Fibroblast of lung (primary cell): ENCODE data around the gene SMARCD1. TPM values are rescaled to one million over a fixed set of nuclear protein-coding genes. Genes with fewer than 3 reads are reported as not detected.

Experiments used
- DNase-seq, 2 donors: peaks; one replicate each; pipeline versions ENCODE4 v3.0.0 to v3.0.0-alpha.2; 2010; ENCODE audit warnings: low read depth in 2 of 2
- H2AFZ ChIP-seq: 2 replicates; pipeline ENCODE4 v1.5.1; 2012; ENCODE audit warnings: low read length, control low read depth, inconsistent platforms
- H3K27ac ChIP-seq: 2 replicates; pipeline ENCODE4 v1.5.1; 2011; ENCODE audit warnings: low read length, control low read depth; ENCODE audit not compliant: insufficient read depth
- H3K27me3 ChIP-seq: 2 replicates; pipeline ENCODE4 v1.5.1; 2011; ENCODE audit warnings: mild to moderate bottlenecking, low read length; ENCODE audit not compliant: control insufficient read depth, insufficient read depth
- H3K36me3 ChIP-seq: 2 replicates; pipeline ENCODE4 v1.5.1; 2011; ENCODE audit warnings: low read length; ENCODE audit not compliant: control insufficient read depth, insufficient read depth
- H3K4me1 ChIP-seq: 2 replicates; pipeline ENCODE4 v1.5.1; 2011; ENCODE audit warnings: low read length; ENCODE audit not compliant: control insufficient read depth, insufficient read depth; ENCODE audit errors: extremely low read depth
- H3K4me2 ChIP-seq: 2 replicates; pipeline ENCODE4 v1.5.1; 2011; ENCODE audit warnings: low read length, control low read depth; ENCODE audit not compliant: insufficient read depth; ENCODE audit errors: extremely low read depth
- H3K4me3 ChIP-seq, 4 experiments: fragments of 200-600 bp in 1 of 4; sonication (generic) in 1 of 4; replicated peaks in 1 of 4; 2 replicates each; pipeline ENCODE4 v1.5.1; 2011 to 2016; ENCODE audit warnings: low read length in 4 of 4, low read depth in 3 of 4, mild to moderate bottlenecking in 3 of 4, control low read depth in 2 of 4, inconsistent platforms in 1 of 4, mixed read lengths in 1 of 4; ENCODE audit not compliant: insufficient read depth in 1 of 4; ENCODE audit errors: control extremely low read depth in 1 of 4
- H3K79me2 ChIP-seq: 2 replicates; pipeline ENCODE4 v1.5.1; 2012; ENCODE audit warnings: mild to moderate bottlenecking, low read length, inconsistent platforms; ENCODE audit not compliant: control insufficient read depth, insufficient read depth
- H3K9ac ChIP-seq: 2 replicates; pipeline ENCODE4 v1.5.1; 2011; ENCODE audit warnings: mild to moderate bottlenecking, low read length, control low read depth; ENCODE audit not compliant: insufficient read depth
- H3K9me3 ChIP-seq: 2 replicates; pipeline ENCODE4 v1.5.1; 2012; ENCODE audit warnings: low read depth, low read length; ENCODE audit not compliant: control insufficient read depth, insufficient read depth
- H4K20me1 ChIP-seq: 2 replicates; pipeline ENCODE4 v1.5.1; 2011; ENCODE audit warnings: low read length; ENCODE audit not compliant: control insufficient read depth, insufficient read depth; ENCODE audit errors: extremely low read depth
- EZH2 ChIP-seq: IDR thresholded peaks from 2 replicates; pipeline ENCODE4 v1.5.1; 2012; ENCODE audit warnings: low read length, control low read depth, mild to moderate bottlenecking; ENCODE audit errors: missing control alignments
- polyA plus RNA-seq, 2 donors: library from polyadenylated mRNA; depleted of rRNA in 1 of 2; stranded (reverse) in 1 of 2; unstranded in 1 of 2; fragments of >200 nt; gene quantifications; 2 replicates each; pipeline ENCODE4 v1.2.1, GENCODE V29; 2011 to 2012; ENCODE audit warnings: missing spikeins in 1 of 2
- total RNA-seq: library from RNA; depleted of rRNA; stranded (reverse); fragments of >200 nt; gene quantifications from 2 replicates; pipeline ENCODE4 v1.2.1, GENCODE V29; 2014
- TF ChIP-seq, protein P1 (sequence below), 2 donors: IDR thresholded peaks in 1 of 2; conservative IDR thresholded peaks in 1 of 2; 1 replicate in 1 of 2; 2 replicates in 1 of 2; pipeline ENCODE4 v1.5.1; 2011 to 2012; ENCODE audit warnings: low read length in 2 of 2, control low read depth in 1 of 2, inconsistent platforms in 1 of 2, low read depth in 1 of 2, mild to moderate bottlenecking in 1 of 2

SMARCD1 gene
- total and polyA plus RNA-seq, 2 donors (not counting 1 experiment from before 2014, with no cell fraction given), result 30.5 to 34.3 TPM

DNA sequence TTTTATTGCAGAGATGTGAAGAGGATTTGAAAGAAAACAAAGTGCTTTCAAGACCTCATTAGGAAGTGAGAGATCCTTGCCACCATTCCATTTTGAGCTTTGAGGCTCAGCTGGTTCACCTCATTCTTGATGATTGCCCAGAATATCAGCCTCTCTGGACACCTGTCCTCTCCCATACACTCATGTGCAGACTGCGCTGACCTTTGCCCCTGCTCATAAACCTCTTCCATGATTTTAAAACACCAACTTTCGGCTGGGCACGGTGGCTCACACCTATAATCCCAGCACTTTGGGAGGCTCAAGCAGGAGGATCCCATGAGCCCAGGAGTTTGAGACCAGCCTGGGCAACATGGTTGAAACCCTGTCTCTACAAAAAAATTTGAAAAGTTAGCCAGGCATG, 35.8 kb downstream of the SMARCD1 start:
- Histone ChIP-seq H3K9me3 (no peaks in the 10 kb centered on the region), H3K36me3 (no peaks in the 10 kb centered on the region), H3K4me3 (no peak overlapping the region), H3K27ac (no peak overlapping the region), H3K79me2 (no peaks in the 10 kb centered on the region), H3K9ac (no peak overlapping the region), H3K4me2 (no peak overlapping the region), H4K20me1 (no peaks in the 10 kb centered on the region), H3K27me3 (no peaks in the 10 kb centered on the region), H3K4me1 (no peaks in the 10 kb centered on the region), H2AFZ (no peak overlapping the region)
- TF ChIP-seq EZH2, result no peak
- TF ChIP-seq, protein P1, sequence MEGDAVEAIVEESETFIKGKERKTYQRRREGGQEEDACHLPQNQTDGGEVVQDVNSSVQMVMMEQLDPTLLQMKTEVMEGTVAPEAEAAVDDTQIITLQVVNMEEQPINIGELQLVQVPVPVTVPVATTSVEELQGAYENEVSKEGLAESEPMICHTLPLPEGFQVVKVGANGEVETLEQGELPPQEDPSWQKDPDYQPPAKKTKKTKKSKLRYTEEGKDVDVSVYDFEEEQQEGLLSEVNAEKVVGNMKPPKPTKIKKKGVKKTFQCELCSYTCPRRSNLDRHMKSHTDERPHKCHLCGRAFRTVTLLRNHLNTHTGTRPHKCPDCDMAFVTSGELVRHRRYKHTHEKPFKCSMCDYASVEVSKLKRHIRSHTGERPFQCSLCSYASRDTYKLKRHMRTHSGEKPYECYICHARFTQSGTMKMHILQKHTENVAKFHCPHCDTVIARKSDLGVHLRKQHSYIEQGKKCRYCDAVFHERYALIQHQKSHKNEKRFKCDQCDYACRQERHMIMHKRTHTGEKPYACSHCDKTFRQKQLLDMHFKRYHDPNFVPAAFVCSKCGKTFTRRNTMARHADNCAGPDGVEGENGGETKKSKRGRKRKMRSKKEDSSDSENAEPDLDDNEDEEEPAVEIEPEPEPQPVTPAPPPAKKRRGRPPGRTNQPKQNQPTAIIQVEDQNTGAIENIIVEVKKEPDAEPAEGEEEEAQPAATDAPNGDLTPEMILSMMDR (conservative IDR thresholded peaks at IDR 0.05 in 1 of 2, IDR thresholded peaks at IDR 0.05 in 1 of 2; ENCODE audit: low read depth in 1 of 2, low read length in 2 of 2), result no peak
- no peak for DNase-seq

DNA sequence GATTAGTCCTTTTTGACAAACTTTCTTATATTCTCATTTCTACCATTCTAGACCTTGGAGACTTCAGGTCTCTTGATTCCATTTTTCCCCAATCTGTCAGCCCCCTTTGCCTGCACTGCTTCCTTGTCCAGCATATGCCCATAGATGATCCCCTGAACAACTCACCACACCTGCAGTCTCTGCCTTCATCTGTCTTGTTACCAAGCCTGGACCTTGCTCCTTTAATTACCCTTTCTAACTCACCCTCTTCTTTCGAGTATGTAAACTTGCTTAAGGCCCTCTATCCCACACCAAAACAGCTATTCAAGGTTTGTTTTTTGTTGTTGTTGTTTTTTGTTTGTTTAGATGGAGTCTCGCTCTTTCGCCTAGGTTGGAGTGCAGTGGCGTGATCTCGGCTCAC, 36.5 kb downstream of the SMARCD1 start:
- Histone ChIP-seq H3K4me1 (no peaks in the 10 kb centered on the region), H3K36me3 (no peaks in the 10 kb centered on the region), H3K9ac (no peak overlapping the region), H3K27me3 (no peaks in the 10 kb centered on the region), H2AFZ (no peak overlapping the region), H3K79me2 (no peaks in the 10 kb centered on the region), H3K27ac (no peak overlapping the region), H3K4me2 (no peak overlapping the region), H4K20me1 (no peaks in the 10 kb centered on the region), H3K4me3 (no peak overlapping the region), H3K9me3 (no peaks in the 10 kb centered on the region)
- DNase-seq, result no peak
- no peak for TF ChIP-seq EZH2
- TF ChIP-seq, protein P1 (conservative IDR thresholded peaks at IDR 0.05 in 1 of 2, IDR thresholded peaks at IDR 0.05 in 1 of 2; ENCODE audit: low read depth in 1 of 2, low read length in 2 of 2), result no peak

GRCh38 chr12:50123203-50123602, 38.1 kb downstream of the SMARCD1 start:
- no peak overlapping the region for H2AFZ ChIP-seq
- no peaks in the 10 kb centered on the region for H3K9me3 ChIP-seq
- no peaks in the 10 kb centered on the region for H4K20me1 ChIP-seq
- H3K9ac ChIP-seq, result no peak overlapping the region
- no peak for TF ChIP-seq EZH2
- TF ChIP-seq, protein P1 (conservative IDR thresholded peaks at IDR 0.05 in 1 of 2, IDR thresholded peaks at IDR 0.05 in 1 of 2; ENCODE audit: low read depth in 1 of 2, low read length in 2 of 2), result no peak
- H3K4me2 ChIP-seq, result no peak overlapping the region
- H3K4me3 ChIP-seq, result no peak overlapping the region
- H3K79me2 ChIP-seq, result no peaks in the 10 kb centered on the region
- H3K4me1 ChIP-seq, result no peaks in the 10 kb centered on the region
- H3K27me3 ChIP-seq, result no peaks in the 10 kb centered on the region
- no peak overlapping the region for H3K27ac ChIP-seq
- H3K36me3 ChIP-seq, result no peaks in the 10 kb centered on the region
- DNase-seq, result no peak
